HG03175 (cell line): Measurements from ENCODE around the gene OR2A42.
"Not testable (repeated sequence)": the region's sequence is repeated elsewhere in the genome, so short reads cannot be mapped to it uniquely, and the experiment has no call there.

Experiments used
- ATAC-seq: cut with Tn5 transposase; IDR thresholded peaks from one replicate; pipeline ENCODE4 v1.9.1; 2021; ENCODE audit warnings: mild to moderate bottlenecking, moderate library complexity; ENCODE audit not compliant: unreplicated experiment

OR2A42 gene

DNA sequence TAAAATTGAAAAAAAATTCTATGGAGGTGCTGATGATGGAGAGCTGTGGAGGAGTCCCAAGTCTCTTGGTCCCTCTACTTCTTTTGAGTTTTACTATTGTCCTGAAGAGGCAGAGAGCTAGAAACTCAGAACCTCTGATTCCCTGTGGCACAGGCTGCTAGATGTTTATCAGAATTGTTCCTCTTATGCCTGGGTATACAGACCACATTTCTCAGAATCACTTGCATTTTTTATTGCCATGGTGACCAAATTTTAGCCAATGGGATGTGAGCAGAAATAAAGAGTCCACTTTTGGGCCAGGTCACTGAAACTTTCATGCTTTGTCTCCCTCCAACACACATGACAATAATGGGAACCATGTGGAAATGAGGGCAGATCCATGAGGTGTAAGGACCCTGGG is 15.7 kb downstream of the OR2A42 start:
- ATAC-seq, result not testable (repeated sequence)

DNA sequence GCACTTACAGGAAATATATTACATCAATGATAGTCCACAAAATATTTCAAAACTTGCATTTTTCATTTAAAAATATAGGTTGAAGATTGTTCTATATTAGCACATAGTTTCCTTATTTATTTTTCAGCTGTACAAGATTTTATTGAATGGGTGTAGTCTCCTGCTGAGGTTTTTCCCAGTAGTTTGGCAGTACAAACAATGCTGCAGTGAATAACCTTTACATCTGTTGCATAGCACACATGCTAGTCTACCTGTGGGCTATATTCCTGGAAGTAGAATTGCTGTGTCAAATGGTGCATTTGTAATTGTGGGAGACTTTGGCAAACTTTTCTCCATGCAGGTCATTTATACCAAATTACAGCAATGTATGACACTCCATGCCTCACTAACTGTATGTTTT is 18.9 kb downstream of the OR2A42 start:
- not testable (repeated sequence) for ATAC-seq

DNA sequence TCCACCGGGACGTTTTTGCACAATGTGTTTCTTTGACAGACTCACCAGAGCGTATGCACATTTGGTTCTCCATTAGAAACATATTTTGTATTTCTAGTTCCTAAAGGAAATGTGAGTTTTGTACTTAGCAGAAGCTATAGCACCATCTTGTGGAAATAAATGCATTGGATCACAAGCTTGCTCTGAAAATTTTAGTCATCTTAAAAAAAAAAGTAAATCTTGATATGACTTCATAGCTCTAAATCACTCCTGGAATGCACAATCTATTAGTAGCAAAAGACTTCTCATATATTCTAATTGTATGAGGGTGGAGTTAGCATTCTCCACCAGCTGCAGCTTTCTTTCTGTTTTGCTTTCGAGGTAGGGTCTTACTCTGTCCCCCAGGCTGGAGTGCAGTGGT is 20.3 kb downstream of the OR2A42 start:
- not testable (repeated sequence) for ATAC-seq

DNA sequence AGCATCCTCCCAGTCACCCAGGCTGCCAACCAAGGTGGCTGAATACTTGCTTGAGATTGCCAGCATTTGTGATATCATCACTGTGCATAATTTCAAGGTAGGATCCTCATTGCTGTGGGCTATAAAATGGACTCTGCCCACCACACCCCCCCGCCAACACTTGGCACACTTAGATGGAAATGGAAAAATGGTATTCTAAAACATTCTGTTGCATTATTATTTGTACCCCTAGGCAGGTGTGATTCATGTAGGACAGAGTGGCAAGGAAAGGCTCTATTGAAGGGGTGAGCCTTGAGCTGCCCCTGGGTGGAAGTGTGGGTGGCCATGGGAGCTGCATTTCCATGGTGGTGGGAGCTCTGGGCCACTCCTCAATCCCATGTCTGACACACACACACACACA is 20.8 kb downstream of the OR2A42 start:
- ATAC-seq, result not testable (repeated sequence)

DNA sequence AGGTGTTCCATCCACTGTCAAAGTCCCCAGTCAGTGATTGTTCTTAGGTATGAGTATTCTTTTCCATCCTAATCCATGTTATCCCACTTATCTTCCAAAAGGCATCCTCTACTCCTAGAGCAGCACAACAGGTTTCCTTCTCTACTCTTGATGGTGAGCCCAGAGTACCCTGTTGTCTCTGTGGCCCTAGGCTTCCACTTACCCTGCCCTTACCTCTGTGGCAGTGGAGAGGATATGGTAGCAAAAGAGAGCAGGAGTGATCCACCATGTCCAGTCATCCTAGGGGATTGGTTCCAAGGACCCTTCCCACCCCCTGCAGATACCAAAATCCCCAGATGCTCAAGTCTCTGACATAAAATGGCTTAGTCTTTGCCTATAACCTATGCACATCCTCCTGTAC is 22.2 kb downstream of the OR2A42 start:
- ATAC-seq, result not testable (repeated sequence)

DNA sequence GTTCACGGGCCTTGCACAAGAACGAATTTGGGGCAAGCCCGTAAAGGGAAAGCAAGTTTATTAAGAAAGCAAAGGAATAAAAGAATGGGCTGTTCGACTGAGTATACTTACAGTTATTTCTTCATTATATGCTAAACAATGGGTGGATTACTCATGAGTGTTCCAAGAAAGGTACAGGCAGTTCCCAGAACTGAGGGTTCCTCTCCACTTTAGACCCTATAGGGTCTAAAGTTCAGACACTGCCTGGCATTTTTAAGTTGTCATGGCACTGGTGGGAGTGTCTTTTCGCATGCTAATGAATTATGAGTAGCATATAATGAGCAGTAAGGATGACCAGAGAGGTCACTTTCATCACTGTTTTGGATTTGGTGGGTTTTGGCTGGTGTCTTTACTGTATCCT is 34.1 kb downstream of the OR2A42 start:
- not testable (repeated sequence) for ATAC-seq

DNA sequence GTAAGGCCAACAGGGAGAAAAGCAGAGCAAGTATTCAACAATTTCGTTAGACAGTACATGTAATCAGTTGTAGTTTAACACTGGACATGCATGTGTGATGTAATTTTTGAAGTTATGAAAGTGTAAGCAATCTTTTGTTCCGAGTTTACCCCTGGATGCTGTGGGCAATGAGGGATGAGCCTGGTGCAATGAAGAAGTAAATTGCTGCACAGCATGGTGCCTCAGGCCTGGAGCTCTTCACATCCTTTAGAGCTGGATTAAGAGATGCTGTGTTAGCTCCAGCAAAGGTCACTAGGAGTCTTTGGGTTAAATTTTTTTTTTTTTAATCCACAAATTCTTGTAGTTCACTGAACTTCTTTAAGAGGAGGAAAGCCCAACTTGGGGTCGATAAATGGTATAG is 36.3 kb downstream of the OR2A42 start:
- ATAC-seq, result not testable (repeated sequence)

DNA sequence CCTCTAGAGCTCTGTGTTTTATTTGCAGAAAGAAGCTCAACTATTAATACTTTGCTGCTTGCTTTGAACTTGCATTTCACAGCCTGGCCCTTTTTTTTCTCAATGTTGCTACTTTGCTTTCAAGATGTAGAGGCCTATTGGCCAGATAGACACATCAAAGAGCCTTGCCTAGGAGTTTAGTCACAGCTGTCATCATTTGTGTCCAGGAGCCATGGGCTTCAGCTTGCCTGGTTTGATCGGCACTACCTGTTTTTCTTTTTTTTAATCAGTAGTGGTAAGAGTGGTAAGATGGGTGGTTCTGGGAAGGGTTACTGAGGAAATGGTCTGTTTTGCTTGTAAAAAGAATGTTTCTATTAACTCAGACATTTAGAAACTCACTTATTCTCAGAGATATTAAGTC is 37.4 kb downstream of the OR2A42 start:
- not testable (repeated sequence) for ATAC-seq

DNA sequence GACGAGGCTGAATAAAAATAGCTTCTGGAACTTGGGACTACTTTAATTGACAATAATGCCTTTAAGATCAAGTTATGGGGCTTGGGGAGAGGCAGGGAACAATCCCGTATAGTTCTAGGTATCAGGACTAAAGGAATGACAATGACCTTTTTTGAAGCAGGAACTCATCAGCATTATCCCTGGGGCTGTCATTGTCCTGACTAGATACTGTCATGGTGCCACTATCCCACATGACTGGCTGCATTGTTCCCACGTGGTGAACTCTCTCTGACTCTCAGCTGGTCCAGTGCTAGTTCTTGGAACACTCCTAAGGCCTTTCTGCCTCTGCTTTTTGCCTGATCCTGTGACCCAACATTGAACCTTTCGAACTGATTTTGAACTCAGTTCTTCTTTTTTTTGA is 40.5 kb downstream of the OR2A42 start:
- ATAC-seq, result not testable (repeated sequence)

DNA sequence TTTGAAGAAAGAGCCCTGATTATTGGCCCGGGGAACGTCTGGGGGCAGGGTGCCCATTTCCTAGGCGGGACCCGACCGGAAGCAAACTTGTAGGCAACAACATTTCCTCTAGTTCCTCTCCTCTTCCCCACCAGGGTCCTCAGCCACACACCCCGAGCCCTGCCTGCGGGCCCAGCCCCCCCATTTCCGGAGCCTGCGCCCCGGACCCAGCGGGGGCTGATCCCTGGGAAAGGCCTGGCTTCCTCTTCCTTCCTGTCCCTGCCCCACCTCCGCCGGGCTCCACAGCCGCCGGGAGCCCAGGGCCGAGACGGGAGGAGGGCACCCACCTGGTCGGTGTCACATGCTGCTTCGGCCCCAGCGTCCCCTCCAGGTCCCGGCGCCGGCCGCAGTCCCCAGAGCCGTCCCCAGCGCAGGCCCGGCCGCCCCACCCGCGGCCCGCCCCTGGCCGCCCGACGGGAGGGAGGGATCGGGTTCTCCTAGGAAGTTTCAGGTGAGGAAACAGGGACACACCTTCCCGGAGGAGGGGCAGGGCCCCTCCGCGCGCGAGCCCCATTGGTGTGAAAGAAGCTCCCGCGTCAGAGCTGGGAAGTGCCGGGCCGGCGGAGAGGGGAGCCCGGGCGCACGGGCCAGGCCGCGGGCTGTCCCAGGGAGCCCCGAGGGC is 44.1 kb downstream of the OR2A42 start, which contains the start of gene ARHGEF35:
TSS of gene ARHGEF35 (minus strand) at position 622 of the 661 bp plus-strand sequence. CDS start 7,450 bp downstream, outside the sequence.
- peak; percentile 80 for ATAC-seq

DNA sequence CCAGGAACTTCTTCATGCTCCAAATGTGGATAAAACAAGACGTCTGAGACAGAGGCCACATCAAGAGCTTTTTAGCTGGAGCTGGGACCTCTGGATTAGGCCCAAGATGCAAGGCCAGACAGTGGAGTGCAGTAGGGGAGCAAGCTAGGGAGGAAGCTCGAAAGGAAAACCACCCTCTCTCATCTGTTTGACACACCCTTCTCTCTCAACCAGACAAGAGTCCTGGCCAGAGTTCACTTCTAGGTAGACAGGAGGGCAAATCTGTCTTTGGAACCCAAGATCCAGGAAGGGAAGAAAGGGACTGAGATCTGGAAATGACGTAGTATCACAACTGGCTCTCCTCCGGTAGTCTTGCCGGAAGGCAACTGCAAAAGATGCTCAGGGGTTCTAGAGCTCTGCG is 45.0 kb downstream of the OR2A42 start:
- not testable (repeated sequence) for ATAC-seq

DNA sequence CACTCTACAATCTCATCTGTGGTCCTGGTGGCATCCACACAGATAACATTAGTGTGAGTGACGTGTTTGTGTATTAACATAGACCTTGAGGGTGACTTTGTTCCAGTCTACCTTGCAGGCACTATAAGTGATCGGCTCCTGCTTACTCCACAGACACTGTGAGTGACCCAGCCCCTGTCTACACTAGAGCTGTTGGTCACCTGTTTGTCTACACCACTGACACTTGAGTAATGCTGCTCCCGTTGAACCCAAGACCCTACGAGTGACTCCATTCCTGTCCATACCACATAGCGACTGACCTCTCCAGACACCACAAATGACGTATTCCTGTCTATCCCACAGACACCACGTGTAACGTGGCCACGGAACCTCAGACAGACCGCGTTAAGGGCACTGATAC is 45.6 kb downstream of the OR2A42 start:
- ATAC-seq, result not testable (repeated sequence)

DNA sequence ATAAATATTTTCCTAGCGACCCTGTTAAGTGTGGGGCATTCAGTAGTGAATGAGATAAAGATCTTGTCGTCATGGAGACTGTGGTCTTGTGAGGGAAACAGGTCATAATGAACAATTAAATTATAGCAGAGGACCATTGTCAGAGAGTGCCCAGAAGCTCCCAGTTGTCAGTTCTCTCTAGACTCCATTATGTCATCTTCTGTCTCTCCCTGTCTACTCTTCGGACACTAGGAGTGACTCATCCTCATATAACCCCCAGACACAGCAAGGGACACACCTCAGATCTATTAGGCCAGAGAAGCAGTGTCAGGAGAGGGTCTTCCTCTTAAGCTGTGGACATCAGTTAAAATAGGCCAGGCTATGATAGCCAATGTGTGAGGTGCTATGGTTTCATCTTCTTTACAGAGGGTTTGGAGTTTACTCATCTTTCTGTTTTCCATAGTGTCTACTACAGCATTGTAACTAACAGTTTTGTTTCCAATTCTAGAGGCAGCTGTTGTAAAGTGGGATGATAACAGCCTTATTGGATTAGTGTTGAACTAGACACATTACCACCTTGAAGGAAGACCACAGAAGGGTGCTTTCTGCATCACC is 50.7 kb downstream of the OR2A42 start:
- not testable (repeated sequence) for ATAC-seq

DNA sequence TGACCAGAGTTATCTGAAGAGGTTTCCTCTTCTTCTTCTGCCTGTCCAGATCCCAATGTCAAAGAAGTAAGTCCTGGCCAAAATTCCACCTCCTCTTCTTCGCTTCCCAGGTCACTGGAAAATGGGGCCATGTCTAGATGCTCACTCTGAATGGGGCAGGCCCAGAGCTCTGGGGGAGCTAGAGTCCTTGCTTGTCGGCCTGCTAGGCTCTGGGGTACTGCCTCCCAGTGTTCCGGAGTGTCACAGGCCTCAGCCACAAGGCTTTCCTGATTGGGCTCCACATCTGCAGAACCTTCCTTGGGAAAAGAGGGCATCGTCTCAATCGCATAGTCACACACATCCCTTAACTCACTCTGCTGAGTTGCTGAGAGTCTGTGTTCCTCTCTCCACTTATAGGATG is 51.6 kb downstream of the OR2A42 start:
- not testable (repeated sequence) for ATAC-seq

DNA sequence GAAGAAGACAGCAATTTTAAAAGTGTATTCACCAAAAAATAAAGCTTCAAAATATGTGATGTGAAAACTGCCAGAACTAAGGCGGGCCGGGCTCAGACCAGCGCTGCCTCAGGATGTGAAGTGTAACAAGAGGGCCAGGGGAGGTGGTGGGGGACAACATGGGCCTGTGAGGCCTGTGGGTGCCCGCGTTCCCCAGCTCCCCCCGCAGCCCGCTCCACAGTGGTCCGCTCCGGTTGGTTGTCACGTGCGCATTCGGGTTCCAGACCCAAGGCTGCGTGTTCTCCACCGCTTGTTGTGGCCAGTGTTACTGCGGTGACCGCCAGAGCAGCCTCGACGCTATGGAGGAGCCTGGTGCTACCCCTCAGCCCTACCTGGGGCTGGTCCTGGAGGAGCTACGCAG is 56.2 kb downstream of the OR2A42 start, which contains the start of gene CTAGE4:
TSS of gene CTAGE4 (plus strand) at position 301 of the 400 bp plus-strand sequence. CDS start at position 339, 38 bp downstream.
- ATAC-seq, result not testable (repeated sequence)

DNA sequence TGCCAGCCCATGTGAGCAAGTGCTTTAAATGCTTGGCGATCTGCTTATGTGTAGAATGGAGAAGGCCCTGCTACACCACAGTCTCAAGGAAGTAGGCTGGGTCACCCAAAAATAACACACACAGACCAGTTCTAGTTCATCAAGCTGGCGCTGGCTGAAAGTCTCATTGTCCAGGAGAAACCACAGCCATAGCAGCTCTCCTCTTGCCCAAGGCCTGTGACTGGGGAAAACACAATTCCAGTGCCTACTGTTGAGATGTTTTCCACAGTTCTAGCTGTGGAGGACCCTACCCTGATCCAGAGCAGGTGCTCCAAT is 60.3 kb downstream of the OR2A42 start:
- not testable (repeated sequence) for ATAC-seq

DNA sequence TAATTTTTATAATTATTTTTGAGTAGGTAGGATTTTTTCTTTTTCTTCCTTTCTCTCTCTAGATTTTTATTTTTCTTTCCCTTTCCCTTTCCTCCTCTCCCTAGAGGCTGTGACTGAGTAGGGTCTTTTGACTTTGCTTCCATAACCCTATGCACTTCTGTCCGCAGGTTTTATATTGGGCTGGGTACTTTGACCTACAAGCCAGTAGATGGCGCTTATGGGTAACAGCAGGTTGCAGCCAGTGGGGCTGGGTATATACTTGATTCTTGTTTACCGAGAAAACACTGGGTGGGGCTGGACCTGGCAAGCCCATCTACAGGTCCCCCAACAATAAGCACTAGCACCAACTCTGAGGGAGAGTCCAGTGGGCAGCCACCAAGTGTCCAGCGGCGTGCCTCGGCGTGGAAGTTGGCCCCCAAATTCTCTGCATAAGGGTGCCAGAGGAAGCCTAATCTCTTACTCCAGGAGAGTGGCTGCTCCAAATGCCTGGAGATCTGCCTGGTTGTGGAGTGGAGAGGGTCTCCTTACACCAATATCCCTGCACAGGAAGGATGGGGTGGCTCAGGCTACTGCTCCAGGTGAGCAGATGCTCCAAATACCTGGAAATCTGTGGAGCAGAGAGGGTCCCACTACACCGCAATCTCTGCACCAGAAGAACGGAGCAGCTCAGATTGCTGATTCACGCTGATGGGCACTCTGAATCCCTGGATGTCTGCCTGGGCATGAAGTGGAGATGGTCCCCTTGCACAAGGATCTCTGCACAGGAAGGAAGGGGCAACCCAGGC is 60.8 kb downstream of the OR2A42 start:
- ATAC-seq, result peak; percentile 97
